Measurements from ENCODE around the gene COL25A1.

The COL25A1 gene

DNA sequence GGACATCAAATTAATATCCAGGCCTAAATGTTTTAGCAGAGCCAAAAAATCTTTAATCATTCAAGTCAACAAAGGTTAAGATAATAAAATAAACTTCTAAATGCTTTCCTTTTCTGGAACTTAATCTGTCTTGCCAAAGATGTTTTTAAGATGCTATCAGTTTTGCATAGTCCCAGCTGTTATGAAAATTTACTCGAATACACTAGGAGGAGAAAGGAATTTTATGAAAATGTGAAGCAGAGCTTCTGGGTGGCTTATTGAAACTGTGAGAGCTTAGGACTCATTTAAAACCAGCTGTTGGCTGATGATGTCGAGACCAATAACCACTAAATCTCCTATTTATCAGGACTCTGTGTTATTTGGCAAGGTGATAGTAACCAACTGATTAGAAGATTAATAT is 337.4 kb downstream of the COL25A1 start:
- no peak overlapping the region for H3K4me3 ChIP-seq (replicated peaks; ENCODE audit: low read depth, low read length)
- TF ChIP-seq, protein P1, sequence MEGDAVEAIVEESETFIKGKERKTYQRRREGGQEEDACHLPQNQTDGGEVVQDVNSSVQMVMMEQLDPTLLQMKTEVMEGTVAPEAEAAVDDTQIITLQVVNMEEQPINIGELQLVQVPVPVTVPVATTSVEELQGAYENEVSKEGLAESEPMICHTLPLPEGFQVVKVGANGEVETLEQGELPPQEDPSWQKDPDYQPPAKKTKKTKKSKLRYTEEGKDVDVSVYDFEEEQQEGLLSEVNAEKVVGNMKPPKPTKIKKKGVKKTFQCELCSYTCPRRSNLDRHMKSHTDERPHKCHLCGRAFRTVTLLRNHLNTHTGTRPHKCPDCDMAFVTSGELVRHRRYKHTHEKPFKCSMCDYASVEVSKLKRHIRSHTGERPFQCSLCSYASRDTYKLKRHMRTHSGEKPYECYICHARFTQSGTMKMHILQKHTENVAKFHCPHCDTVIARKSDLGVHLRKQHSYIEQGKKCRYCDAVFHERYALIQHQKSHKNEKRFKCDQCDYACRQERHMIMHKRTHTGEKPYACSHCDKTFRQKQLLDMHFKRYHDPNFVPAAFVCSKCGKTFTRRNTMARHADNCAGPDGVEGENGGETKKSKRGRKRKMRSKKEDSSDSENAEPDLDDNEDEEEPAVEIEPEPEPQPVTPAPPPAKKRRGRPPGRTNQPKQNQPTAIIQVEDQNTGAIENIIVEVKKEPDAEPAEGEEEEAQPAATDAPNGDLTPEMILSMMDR (IDR thresholded peaks at IDR 0.05; ENCODE audit: low read depth, low read length, missing control alignments), result no peak
- no peak for DNase-seq (ENCODE audit: extremely low read depth, low read depth)

DNA sequence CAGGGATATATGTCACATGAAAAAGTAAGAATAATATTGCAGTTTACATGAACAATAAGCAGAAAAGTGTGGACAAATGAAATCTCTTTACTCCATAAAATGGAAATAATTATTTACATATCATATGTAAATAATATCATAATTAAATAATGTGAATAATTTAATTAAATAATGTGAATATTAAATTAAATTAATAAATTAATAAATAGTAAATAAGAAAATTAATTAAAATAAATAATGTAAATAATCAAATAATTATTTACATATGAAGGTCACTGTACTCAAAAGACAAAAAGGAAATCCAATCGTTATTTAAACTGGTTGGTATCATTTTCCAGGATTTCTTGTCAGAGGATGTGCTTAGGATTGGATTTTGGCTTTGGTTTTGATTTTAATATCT is 338.5 kb downstream of the COL25A1 start:
- TF ChIP-seq, protein P1 (IDR thresholded peaks at IDR 0.05; ENCODE audit: low read depth, low read length, missing control alignments), result no peak
- no peak for DNase-seq (ENCODE audit: extremely low read depth, low read depth)
- H3K4me3 ChIP-seq (replicated peaks; ENCODE audit: low read depth, low read length), result no peak overlapping the region

DNA sequence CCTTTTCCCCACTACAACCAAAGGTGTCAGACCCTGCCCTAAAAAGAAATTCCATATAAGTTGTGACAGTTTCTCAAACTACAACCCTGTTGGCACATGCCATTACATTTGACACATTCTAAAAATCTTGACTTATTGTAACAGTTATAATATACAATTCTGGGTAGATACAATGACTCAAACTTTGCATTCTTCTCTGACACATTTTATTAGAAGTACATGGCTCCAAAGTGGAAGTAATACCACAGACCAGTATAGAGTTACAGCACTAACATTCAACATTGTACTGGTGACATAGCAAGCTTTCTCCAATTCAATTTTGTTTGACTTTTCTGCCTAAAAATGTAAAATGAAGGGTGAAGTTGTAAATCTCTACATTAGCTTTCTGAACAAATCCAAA is 343.0 kb downstream of the COL25A1 start:
- no peak for DNase-seq (ENCODE audit: extremely low read depth, low read depth)
- TF ChIP-seq, protein P1 (IDR thresholded peaks at IDR 0.05; ENCODE audit: low read depth, low read length, missing control alignments), result no peak
- H3K4me3 ChIP-seq (replicated peaks; ENCODE audit: low read depth, low read length), result no peak overlapping the region

DNA sequence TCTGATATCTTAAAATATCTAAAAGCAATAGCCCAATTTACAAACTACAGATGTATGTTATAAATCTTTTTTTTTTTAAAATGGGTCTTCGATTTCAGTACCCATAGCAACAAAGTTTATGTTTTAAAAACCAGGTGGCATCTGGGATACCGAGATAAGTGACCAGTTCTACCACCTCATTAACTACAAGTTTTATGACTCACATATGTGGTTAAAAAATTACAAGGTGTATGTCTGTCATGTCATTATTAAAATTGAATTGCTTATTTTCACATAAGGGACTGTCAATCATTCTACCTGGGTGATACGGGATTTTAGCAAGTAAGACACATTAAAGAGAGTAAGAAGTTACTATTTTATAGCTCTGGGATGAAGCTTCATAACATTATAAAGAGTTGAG is 347.6 kb downstream of the COL25A1 start:
- no peak for DNase-seq (ENCODE audit: extremely low read depth, low read depth)
- H3K4me3 ChIP-seq (replicated peaks; ENCODE audit: low read depth, low read length), result no peak overlapping the region
- TF ChIP-seq, protein P1 (IDR thresholded peaks at IDR 0.05; ENCODE audit: low read depth, low read length, missing control alignments), result no peak

DNA sequence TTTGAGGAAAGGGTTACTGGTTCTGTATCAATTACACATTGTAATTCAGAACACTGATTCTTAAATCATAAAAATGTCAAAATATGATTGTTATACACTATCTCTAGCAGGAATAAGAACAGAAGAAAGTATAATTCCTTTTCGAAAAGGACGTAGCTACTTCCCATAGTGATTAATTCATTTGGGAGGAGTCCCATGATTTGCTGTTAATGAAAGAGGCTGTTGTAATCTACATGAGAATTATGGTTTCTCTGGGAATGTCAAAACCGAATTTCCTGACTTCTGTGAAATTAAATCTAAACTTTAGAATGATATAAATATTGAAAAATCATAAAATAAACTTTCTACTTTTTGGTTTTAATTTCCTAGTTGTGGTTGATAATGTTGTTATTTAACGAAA is 348.5 kb downstream of the COL25A1 start:
- TF ChIP-seq, protein P1 (IDR thresholded peaks at IDR 0.05; ENCODE audit: low read depth, low read length, missing control alignments), result no peak
- DNase-seq (ENCODE audit: extremely low read depth, low read depth), result no peak
- no peak overlapping the region for H3K4me3 ChIP-seq (replicated peaks; ENCODE audit: low read depth, low read length)

DNA sequence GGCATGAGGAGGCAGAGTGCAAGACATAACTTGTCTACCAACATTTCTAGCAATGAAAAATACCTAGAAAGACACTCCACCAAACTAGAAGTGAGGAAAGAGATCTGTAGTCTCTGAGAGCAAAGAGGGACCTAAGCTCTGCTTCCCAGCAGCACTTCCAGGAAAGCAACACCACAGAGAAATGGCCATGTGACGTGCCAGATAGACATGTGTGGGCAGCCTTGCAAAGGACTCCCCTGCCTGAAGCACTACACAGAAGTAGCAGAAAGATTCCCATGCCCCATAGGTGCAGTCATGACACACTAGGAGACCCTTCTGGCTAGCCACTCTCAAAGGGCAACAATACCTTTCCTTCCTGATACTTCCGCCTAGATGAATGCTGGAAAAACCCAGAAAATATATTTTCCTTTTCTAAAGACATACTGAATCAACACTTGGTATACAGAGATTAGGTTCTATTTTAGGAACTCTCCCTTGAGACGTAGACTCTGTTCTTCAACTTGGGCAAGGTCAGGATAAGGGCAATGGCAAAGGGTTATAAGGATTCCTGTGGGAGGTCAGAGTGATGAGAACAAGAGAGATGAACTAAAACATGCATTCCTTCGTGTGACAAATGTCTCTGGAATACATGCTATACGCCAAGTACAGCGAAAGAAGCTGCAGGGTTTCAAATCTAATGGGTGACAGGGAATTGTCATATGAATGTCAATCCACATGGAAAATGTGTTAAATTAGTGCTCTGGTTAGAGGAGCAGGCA is 352.1 kb downstream of the COL25A1 start:
- no peak overlapping the region for H3K4me3 ChIP-seq (replicated peaks; ENCODE audit: low read depth, low read length)
- DNase-seq (ENCODE audit: extremely low read depth, low read depth), result no peak
- TF ChIP-seq, protein P1 (IDR thresholded peaks at IDR 0.05; ENCODE audit: low read depth, low read length, missing control alignments), result no peak

DNA sequence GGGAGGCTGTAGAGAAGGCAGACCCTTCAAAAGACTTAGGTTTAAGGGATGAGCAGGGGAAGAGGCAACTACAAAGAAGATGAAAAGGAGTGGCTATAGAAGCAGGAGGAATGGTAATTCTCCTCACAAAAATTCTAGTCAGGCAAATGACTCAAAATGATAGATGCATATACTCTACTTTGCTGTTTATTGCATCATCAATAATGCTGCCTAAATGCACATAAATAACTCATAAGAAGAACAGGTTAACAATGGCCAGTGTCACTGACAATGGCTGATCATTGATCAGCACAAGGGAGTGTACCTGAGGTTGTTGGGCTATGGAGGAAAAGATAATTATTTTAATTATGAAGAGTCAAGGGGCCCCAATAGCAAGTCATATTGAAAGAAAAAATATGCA is 354.9 kb downstream of the COL25A1 start:
- no peak overlapping the region for H3K4me3 ChIP-seq (replicated peaks; ENCODE audit: low read depth, low read length)
- no peak for DNase-seq (ENCODE audit: extremely low read depth, low read depth)
- TF ChIP-seq, protein P1 (IDR thresholded peaks at IDR 0.05; ENCODE audit: low read depth, low read length, missing control alignments), result no peak

Data from HFF-Myc (cell line).